Measurements from ENCODE around the gene R3HCC1L. TPM values are rescaled to one million over a fixed set of nuclear protein-coding genes. Genes with fewer than 3 reads are reported as not detected.
A peak's percentile ranks its signal among the peaks of the same experiment; 100 is the strongest.
"Not testable (repeated sequence)": the region's sequence is repeated elsewhere in the genome, so short reads cannot be mapped to it uniquely, and the experiment has no call there.

R3HCC1L gene
- total RNA-seq, 6 donors from 2014 or later, result 13.2 to 24.1 (median 16.3) TPM

DNA sequence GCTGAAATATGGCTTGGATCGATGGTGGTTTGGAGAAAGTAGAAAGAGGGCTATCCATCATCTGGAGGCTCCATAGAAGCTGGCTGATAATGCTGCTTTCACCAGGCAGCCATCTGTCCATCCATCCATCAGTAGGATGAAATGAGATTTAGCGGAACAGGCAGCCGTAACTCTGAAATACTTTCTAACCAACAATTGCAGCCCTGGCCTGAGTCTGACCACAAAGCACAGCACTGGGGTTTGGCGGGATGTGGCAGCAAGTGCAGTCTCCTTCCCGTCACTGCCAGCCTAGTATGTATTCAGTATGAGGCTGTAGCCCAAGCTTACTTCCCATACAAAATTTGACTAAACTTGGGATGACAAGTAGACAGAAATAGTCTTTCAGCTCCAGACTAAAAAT is 38.0 kb downstream of the R3HCC1L start:
- WGBS, 2 donors, result 84 to 85% methylated on average over 5 of the region's 5 CpGs

DNA sequence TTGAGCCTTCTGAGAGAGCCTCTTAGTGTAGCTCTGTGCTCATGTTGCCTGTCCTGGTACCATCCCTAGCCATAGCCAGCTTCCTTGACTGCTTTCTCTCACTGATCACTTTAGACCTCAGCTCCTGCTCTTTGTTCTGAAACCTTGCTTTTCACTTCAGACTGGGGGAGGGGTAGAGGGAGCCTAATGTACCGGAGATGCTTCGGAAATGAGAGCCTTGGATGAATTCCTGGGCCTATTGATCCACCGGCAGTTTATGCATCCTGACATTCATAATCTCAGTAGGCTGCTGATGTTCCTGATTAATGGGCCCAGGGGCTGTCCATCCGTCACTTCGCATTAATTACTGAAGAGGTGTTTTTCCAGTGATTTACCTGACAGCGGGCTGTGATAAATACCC is 38.8 kb downstream of the R3HCC1L start:
- peaks cover 0 to 3% (median 0%) of the 10 kb centered on the region in 4 donors for H3K4me1 ChIP-seq
- WGBS, 2 donors, result 90 to 92% methylated on average over 6 of the region's 6 CpGs
- H3K27ac ChIP-seq, result no peak overlapping the region
- ATAC-seq (ENCODE audit: low FRiP score in 2 of 2) (no peak), DNase-seq (no peak)
- no peaks in the 10 kb centered on the region for H3K9me3 ChIP-seq
- no peaks in the 10 kb centered on the region for H3K27me3 ChIP-seq
- TF ChIP-seq POLR2A (IDR thresholded peaks at IDR 0.05), result no peak
- TF ChIP-seq EP300 (IDR thresholded peaks at IDR 0.05), result no peak
- TF ChIP-seq POLR2AphosphoS5 (IDR thresholded peaks at IDR 0.05), result no peak
- TF ChIP-seq, protein P1, sequence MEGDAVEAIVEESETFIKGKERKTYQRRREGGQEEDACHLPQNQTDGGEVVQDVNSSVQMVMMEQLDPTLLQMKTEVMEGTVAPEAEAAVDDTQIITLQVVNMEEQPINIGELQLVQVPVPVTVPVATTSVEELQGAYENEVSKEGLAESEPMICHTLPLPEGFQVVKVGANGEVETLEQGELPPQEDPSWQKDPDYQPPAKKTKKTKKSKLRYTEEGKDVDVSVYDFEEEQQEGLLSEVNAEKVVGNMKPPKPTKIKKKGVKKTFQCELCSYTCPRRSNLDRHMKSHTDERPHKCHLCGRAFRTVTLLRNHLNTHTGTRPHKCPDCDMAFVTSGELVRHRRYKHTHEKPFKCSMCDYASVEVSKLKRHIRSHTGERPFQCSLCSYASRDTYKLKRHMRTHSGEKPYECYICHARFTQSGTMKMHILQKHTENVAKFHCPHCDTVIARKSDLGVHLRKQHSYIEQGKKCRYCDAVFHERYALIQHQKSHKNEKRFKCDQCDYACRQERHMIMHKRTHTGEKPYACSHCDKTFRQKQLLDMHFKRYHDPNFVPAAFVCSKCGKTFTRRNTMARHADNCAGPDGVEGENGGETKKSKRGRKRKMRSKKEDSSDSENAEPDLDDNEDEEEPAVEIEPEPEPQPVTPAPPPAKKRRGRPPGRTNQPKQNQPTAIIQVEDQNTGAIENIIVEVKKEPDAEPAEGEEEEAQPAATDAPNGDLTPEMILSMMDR (IDR thresholded peaks at IDR 0.05), result no peak
- peaks cover 0 to 4% (median 1%) of the 10 kb centered on the region in 4 donors for H3K36me3 ChIP-seq
- no peak overlapping the region for H3K4me3 ChIP-seq

More for the DNA sequence above, 38.0 kb downstream of the R3HCC1L start:
- ATAC-seq (ENCODE audit: low FRiP score in 2 of 2), result peak in 1 of 2 donors; percentile 6
- DNase-seq, result no peak
- Histone ChIP-seq H3K4me1 (peaks cover 0 to 3% (median 0%) of the 10 kb centered on the region in 4 donors), H3K27ac (no peak overlapping the region), H3K9me3 (no peaks in the 10 kb centered on the region), H3K27me3 (no peaks in the 10 kb centered on the region), H3K4me3 (no peak overlapping the region), H3K36me3 (peaks cover 0 to 4% (median 1%) of the 10 kb centered on the region in 4 donors)
- TF ChIP-seq POLR2A (IDR thresholded peaks at IDR 0.05) (no peak), POLR2AphosphoS5 (IDR thresholded peaks at IDR 0.05) (no peak), EP300 (IDR thresholded peaks at IDR 0.05) (no peak)
- TF ChIP-seq, protein P1 (IDR thresholded peaks at IDR 0.05), result no peak

DNA sequence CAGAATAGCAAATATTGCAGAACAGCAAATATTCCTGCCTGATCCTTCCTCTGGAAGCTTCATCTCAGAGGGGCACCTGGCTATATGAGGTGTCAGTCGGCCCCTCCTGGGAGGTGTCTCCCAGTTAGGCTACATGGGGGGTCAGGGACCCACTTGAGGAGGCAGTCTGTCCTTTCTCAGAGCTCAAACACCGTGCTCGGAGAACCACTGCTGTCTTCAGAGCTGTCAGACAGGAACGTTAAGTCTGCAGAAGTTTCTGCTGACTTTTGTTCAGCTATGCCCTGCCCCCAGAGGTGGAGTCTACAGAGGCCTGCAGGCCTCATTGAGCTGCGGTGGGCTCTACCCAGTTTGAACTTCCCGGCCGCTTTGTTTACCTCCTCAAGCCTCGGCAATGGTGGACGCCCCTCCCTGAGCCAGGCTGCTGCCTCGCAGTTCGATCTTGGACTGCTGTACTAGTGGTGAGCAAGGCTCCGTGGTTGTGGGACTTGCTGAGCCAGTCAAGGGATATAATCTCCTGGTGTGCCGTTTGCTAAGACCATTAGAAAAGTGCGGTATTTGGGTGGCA is 48.0 kb downstream of the R3HCC1L start:
- not testable (repeated sequence) for ATAC-seq (ENCODE audit: low FRiP score in 2 of 2); H3K4me3 ChIP-seq; H3K27me3 ChIP-seq; H3K27ac ChIP-seq; H3K4me1 ChIP-seq; H3K9me3 ChIP-seq
- 92 to 97% methylated on average over 10 to 14 of the region's 14 CpGs for WGBS, 2 donors
- peaks cover 4 to 14% (median 7%) of the 10 kb centered on the region in 4 donors for H3K36me3 ChIP-seq
- peak in 1 of 2 donors; percentile 25 for DNase-seq

DNA sequence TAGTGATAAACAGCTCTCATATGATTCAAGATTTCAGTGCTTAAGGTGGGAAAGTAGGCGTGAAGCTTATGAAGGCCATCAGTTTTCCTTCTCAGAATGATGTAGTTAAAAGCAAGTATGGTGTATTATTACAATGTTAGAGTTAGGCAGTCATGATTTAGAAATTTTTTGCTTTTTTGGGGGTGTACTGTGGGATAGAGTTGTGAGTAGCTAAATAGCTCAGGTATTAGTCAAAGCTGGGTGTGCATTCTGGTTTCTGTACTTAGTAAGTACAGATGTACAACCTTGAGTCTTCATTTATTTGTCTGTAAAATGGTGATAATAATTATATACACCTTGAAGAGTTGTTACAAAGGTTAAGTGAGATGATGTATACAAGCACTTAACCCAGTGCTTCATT is 52.2 kb downstream of the R3HCC1L start:
- Histone ChIP-seq H3K27me3 (no peaks in the 10 kb centered on the region), H3K9me3 (no peaks in the 10 kb centered on the region), H3K36me3 (peaks cover 4 to 19% (median 7%) of the 10 kb centered on the region in 4 donors), H3K27ac (no peak overlapping the region), H3K4me1 (no peaks in the 10 kb centered on the region), H3K4me3 (no peak overlapping the region)
- no peak for DNase-seq
- WGBS, 2 donors, result 97 to 100% methylated on average over 1 of the region's 1 CpG
- ATAC-seq (ENCODE audit: low FRiP score in 2 of 2), result no peak
- TF ChIP-seq, protein P1 (IDR thresholded peaks at IDR 0.05), result no peak
- no peak for TF ChIP-seq EP300 (IDR thresholded peaks at IDR 0.05)
- no peak for TF ChIP-seq POLR2AphosphoS5 (IDR thresholded peaks at IDR 0.05)
- no peak for TF ChIP-seq POLR2A (IDR thresholded peaks at IDR 0.05)

DNA sequence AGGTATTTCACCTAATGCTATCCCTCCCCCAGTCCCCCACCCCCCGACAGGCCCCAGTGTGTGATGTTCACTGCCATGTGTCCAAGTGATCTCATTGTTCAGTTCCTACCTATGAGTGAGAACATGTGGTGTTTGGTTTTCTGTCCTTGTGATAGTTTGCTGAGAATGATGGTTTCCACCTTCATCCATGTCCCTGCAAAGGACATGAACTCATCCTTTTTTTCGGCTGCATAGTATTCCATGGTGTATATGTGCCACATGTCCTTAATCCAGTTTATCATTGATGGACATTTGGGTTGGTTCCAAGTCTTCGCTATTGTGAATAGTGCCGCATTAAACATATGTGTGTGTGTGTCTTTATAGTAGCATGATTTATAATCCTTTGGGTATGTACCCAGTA is 56.3 kb downstream of the R3HCC1L start:
- ATAC-seq (ENCODE audit: low FRiP score in 2 of 2), result not testable (repeated sequence)
- 96 to 97% methylated on average over 4 of the region's 4 CpGs for WGBS, 2 donors

DNA sequence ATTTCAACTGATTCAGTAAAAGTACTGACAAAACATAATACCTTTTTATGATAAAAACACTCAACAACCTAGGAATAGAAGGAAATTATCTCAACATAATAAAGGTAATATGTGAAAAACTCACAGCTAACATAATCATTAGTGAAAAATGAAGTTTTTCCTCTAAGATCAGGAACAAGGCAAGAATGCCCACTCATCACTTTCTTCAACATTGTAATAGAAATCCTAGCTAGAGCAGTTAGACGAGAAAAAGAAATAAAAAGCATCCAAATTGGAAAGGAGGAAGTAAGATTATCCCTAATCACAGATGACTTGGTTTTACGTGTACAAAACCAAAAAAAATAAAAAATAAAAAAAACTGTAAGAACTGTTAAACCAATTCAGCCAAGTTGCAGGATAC is 58.6 kb downstream of the R3HCC1L start:
- DNase-seq (no peak), ATAC-seq (ENCODE audit: low FRiP score in 2 of 2) (no peak)
- no peak overlapping the region for H3K4me3 ChIP-seq
- H3K9me3 ChIP-seq, result peaks cover 0 to 5% (median 0%) of the 10 kb centered on the region in 4 donors
- no peaks in the 10 kb centered on the region for H3K27me3 ChIP-seq
- H3K27ac ChIP-seq, result no peak overlapping the region
- H3K36me3 ChIP-seq, result no peaks in the 10 kb centered on the region
- no peak for TF ChIP-seq POLR2A (IDR thresholded peaks at IDR 0.05)
- TF ChIP-seq EP300 (IDR thresholded peaks at IDR 0.05), result no peak
- TF ChIP-seq POLR2AphosphoS5 (IDR thresholded peaks at IDR 0.05), result no peak
- TF ChIP-seq, protein P1 (IDR thresholded peaks at IDR 0.05), result no peak
- H3K4me1 ChIP-seq, result peaks cover 0 to 1% (median 0%) of the 10 kb centered on the region in 4 donors
- WGBS, 2 donors, result 89 to 94% methylated on average over 2 of the region's 2 CpGs

More for the DNA sequence above, 56.3 kb downstream of the R3HCC1L start:
- H3K27ac ChIP-seq, H3K36me3 ChIP-seq, DNase-seq, H3K4me1 ChIP-seq, H3K27me3 ChIP-seq, H3K9me3 ChIP-seq, H3K4me3 ChIP-seq: not testable (repeated sequence)
